Erythroblast (primary cell): ENCODE measurements around the gene CADPS2.
"Not testable (repeated sequence)": the region's sequence is repeated elsewhere in the genome, so short reads cannot be mapped to it uniquely, and the experiment has no call there.

ENCODE experiments used
- DNase-seq, 2 experiments: peaks; one replicate each; lab custom pipeline; 2025; lab: John Stamatoyannopoulos, UW
- GATA1 ChIP-seq: IDR thresholded peaks from 2 replicates; pipeline ENCODE4 v1.6.1; 2011; ENCODE audit warnings: low read depth, mild to moderate bottlenecking, control low read depth, low read length, moderate library complexity
- POLR2A ChIP-seq: IDR thresholded peaks from 2 replicates; pipeline ENCODE4 v1.6.1; 2011; ENCODE audit warnings: mild to moderate bottlenecking, low read length

The CADPS2 gene

GRCh38 chr7:122691569-122692235 lies 194.6 kb downstream of the CADPS2 start:
- DNase-seq = no peak
- no peak for TF ChIP-seq POLR2A
- TF ChIP-seq GATA1 = no peak

- no peak for DNase-seq
- TF ChIP-seq GATA1 = no peak
- TF ChIP-seq POLR2A = no peak
Observed at GRCh38 chr7:122689346-122690109, 196.7 kb downstream of the CADPS2 start.

- TF ChIP-seq GATA1 (no peak), POLR2A (no peak)
- no peak for DNase-seq
Observed at GRCh38 chr7:122688400-122688998, 197.8 kb downstream of the CADPS2 start.

- TF ChIP-seq POLR2A = no peak
- no peak for TF ChIP-seq GATA1
- no peak for DNase-seq
Observed at GRCh38 chr7:122686360-122686878, 199.8 kb downstream of the CADPS2 start.

GRCh38 chr7:122684504-122684903 lies 201.8 kb downstream of the CADPS2 start:
- TF ChIP-seq GATA1 (no peak), POLR2A (no peak)
- DNase-seq = no peak

- DNase-seq = no peak
- TF ChIP-seq POLR2A = no peak
- no peak for TF ChIP-seq GATA1
Observed at GRCh38 chr7:122682815-122683550, 203.3 kb downstream of the CADPS2 start.

GRCh38 chr7:122681186-122681585 lies 205.1 kb downstream of the CADPS2 start:
- DNase-seq = not testable (repeated sequence)

GRCh38 chr7:122679813-122680212 lies 206.4 kb downstream of the CADPS2 start:
- no peak for TF ChIP-seq GATA1
- no peak for TF ChIP-seq POLR2A
- DNase-seq = no peak

- not testable (repeated sequence) for DNase-seq
Observed at GRCh38 chr7:122679269-122679709, 207.0 kb downstream of the CADPS2 start.

GRCh38 chr7:122677149-122677548 lies 209.1 kb downstream of the CADPS2 start:
- DNase-seq = no peak
- TF ChIP-seq POLR2A = no peak
- TF ChIP-seq GATA1 = no peak

GRCh38 chr7:122676466-122676865 lies 209.8 kb downstream of the CADPS2 start:
- no peak for DNase-seq
- TF ChIP-seq GATA1 = no peak
- no peak for TF ChIP-seq POLR2A

- no peak for DNase-seq
- TF ChIP-seq GATA1 (no peak), POLR2A (no peak)
Observed at GRCh38 chr7:122675621-122676020, 210.6 kb downstream of the CADPS2 start.

- DNase-seq = no peak
- TF ChIP-seq GATA1 (no peak), POLR2A (no peak)
Observed at GRCh38 chr7:122675011-122675410, 211.2 kb downstream of the CADPS2 start.
